HEK293 (cell line): ENCODE data around the gene DNMBP.

Experiments used
- SCRT1 ChIP-seq: fragments of 450-650 bp; formaldehyde crosslinking; IDR thresholded peaks from 2 replicates; pipeline ENCODE4 v1.5.1; 2016; ENCODE audit warnings: missing biosample characterization, missing genetic modification characterization, borderline replicate concordance
- ZNF335 ChIP-seq: fragments of 450-650 bp; formaldehyde crosslinking; conservative IDR thresholded peaks from 2 replicates; pipeline ENCODE4 v1.5.1; 2016; ENCODE audit warnings: missing biosample characterization, missing genetic modification characterization
- ZNF391 ChIP-seq: fragments of 450-650 bp; formaldehyde crosslinking; IDR thresholded peaks from 2 replicates; pipeline ENCODE4 v1.5.1; 2016; ENCODE audit warnings: low read depth, missing biosample characterization, missing genetic modification characterization, borderline replicate concordance
- ZNF530 ChIP-seq: fragments of 450-650 bp; formaldehyde crosslinking; IDR thresholded peaks from 2 replicates; pipeline ENCODE4 v1.5.1; 2016; ENCODE audit warnings: low read depth, missing biosample characterization, missing genetic modification characterization
- ZNF658 ChIP-seq: fragments of 450-650 bp; formaldehyde crosslinking; IDR thresholded peaks from 2 replicates; pipeline ENCODE4; 2016; ENCODE audit warnings: missing biosample characterization, missing genetic modification characterization
- TF ChIP-seq, protein P1 (sequence below): fragments of 450-650 bp; formaldehyde crosslinking; IDR thresholded peaks from 2 replicates; pipeline ENCODE4 v1.5.1; 2016; ENCODE audit warnings: missing biosample characterization, missing genetic modification characterization
- TF ChIP-seq, protein P2 (sequence below): fragments of 450-650 bp; formaldehyde crosslinking; IDR thresholded peaks from 2 replicates; pipeline ENCODE4 v1.5.1; 2017; ENCODE audit warnings: missing biosample characterization, missing genetic modification characterization

- TF ChIP-seq, protein P1, sequence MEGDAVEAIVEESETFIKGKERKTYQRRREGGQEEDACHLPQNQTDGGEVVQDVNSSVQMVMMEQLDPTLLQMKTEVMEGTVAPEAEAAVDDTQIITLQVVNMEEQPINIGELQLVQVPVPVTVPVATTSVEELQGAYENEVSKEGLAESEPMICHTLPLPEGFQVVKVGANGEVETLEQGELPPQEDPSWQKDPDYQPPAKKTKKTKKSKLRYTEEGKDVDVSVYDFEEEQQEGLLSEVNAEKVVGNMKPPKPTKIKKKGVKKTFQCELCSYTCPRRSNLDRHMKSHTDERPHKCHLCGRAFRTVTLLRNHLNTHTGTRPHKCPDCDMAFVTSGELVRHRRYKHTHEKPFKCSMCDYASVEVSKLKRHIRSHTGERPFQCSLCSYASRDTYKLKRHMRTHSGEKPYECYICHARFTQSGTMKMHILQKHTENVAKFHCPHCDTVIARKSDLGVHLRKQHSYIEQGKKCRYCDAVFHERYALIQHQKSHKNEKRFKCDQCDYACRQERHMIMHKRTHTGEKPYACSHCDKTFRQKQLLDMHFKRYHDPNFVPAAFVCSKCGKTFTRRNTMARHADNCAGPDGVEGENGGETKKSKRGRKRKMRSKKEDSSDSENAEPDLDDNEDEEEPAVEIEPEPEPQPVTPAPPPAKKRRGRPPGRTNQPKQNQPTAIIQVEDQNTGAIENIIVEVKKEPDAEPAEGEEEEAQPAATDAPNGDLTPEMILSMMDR (tag by site-specific recombination) = no peak
- TF ChIP-seq ZNF335 (tag by site-specific recombination) (no peak; the same call in 1 of the 2 replicates), ZNF530 (tag by site-specific recombination) (no peak), ZNF658 (tag by site-specific recombination) (no peak), SCRT1 (no peak), ZNF391 (no peak)
- TF ChIP-seq, protein P2, sequence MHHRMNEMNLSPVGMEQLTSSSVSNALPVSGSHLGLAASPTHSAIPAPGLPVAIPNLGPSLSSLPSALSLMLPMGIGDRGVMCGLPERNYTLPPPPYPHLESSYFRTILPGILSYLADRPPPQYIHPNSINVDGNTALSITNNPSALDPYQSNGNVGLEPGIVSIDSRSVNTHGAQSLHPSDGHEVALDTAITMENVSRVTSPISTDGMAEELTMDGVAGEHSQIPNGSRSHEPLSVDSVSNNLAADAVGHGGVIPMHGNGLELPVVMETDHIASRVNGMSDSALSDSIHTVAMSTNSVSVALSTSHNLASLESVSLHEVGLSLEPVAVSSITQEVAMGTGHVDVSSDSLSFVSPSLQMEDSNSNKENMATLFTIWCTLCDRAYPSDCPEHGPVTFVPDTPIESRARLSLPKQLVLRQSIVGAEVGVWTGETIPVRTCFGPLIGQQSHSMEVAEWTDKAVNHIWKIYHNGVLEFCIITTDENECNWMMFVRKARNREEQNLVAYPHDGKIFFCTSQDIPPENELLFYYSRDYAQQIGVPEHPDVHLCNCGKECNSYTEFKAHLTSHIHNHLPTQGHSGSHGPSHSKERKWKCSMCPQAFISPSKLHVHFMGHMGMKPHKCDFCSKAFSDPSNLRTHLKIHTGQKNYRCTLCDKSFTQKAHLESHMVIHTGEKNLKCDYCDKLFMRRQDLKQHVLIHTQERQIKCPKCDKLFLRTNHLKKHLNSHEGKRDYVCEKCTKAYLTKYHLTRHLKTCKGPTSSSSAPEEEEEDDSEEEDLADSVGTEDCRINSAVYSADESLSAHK (tag by site-specific recombination) = no peak
Measured at GRCh38 chr10:99994801-99995200, 14.9 kb downstream of the DNMBP start.
